Astrocyte (in vitro differentiated cells and primary cell): ENCODE results near the gene GLTPD2.

Experiments
- CTCF ChIP-seq: IDR thresholded peaks from 2 replicates; pipeline ENCODE4 v1.5.1; 2011; ENCODE audit warnings: low read depth, mild to moderate bottlenecking, inconsistent platforms, low read length, moderate library complexity; ENCODE audit not compliant: insufficient read depth
- EZH2 ChIP-seq: IDR thresholded peaks from 2 replicates; pipeline ENCODE4 v1.6.1; 2012; ENCODE audit warnings: mild to moderate bottlenecking, low read length, inconsistent platforms; ENCODE audit not compliant: insufficient read depth

DNA sequence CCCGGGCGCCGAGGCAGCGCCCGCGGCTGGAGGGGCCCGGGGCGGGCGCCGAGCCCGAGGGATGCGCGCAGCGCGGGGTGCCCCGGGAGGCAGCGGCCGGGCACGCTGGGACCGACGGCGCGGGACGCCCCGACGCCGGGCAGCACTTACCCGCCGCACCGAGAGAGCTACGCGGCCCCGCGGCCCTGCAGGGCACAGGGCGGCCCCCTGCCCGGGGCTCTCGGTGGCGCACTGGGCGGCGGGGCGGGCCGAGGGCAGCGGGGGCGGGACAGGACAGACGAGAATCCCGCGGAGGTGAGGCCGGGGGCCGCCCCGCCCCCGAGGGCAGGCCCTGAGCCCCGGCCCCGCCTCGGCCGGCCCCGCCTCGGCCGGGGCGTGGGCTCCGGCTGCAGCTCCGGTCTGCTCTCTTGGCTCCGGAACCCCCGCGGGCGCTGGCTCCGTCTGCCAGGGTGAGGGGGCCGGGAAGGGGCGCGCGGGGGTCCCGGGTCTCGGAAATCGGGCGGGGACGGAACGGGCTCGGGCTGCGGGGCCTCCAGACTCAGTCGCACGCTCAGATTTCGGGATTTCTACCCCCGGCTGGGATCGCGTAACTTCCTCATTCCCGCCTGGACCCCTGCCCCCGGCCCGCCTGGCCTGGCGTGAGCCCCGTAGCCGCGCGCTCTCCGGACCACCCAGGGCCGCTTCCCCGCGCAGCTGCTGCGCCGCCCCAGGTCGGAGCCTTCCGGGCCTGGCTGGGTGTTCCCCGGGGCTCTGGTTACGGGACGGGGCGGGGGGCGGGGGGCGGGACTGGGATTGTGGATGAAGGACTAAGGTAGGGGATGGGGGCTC, 18.2 kb downstream of the GLTPD2 start, which contains the start of gene PLD2:
- TF ChIP-seq CTCF = no peak
- no peak for TF ChIP-seq EZH2
